AG04450 (cell line): Measurements from ENCODE around the gene MIS12. TPM values are rescaled to one million over a fixed set of nuclear protein-coding genes. Genes with fewer than 3 reads are reported as not detected.

Experiments used
- CTCF ChIA-PET: fragments of 300-600, 350-600 bp; formaldehyde crosslinking; extraction: SDS; loops from one replicate; lab custom pipeline; 2022; ENCODE audit warnings: antibody characterized with exemption, inconsistent platforms; lab: Charles Lee
- POLR2A ChIA-PET: fragments of 350-600 bp; formaldehyde crosslinking; extraction: SDS; loops from one replicate; lab custom pipeline; 2021; ENCODE audit warnings: antibody characterized with exemption, inconsistent platforms; lab: Yijun Ruan, JAX
- DNase-seq: peaks from one replicate; pipeline ENCODE4 v3.0.0-alpha.2; 2011; ENCODE audit warnings: low read depth, low spot score
- H3K27ac ChIP-seq: one replicate; pipeline ENCODE4 v1.5.1; 2012; ENCODE audit warnings: low read depth, low read length, control low read depth
- H3K27me3 ChIP-seq: one replicate; pipeline ENCODE4 v1.6.0; 2012; ENCODE audit warnings: low read length; ENCODE audit not compliant: control insufficient read depth, insufficient read depth
- H3K4me3 ChIP-seq: 2 replicates; pipeline ENCODE4 v1.5.1; 2011; ENCODE audit warnings: mild to moderate bottlenecking, low read depth, low read length, control low read depth
- H3K9me3 ChIP-seq: 2 replicates; pipeline ENCODE4 v1.5.1; 2012; ENCODE audit warnings: low read length; ENCODE audit not compliant: control insufficient read depth, insufficient read depth
- CTCF ChIP-seq: IDR thresholded peaks from 2 replicates; pipeline ENCODE4 v1.5.1; 2011; ENCODE audit warnings: low read depth, low read length, control low read depth, inconsistent platforms
- polyA plus RNA-seq: library from polyadenylated mRNA; depleted of rRNA; stranded (reverse); fragments of >200 nt; gene quantifications from 2 replicates; pipeline ENCODE4 v1.2.3, GENCODE V29; 2011

Gene MIS12
- polyA plus RNA-seq, 1 experiment, result 13.7 TPM

DNA sequence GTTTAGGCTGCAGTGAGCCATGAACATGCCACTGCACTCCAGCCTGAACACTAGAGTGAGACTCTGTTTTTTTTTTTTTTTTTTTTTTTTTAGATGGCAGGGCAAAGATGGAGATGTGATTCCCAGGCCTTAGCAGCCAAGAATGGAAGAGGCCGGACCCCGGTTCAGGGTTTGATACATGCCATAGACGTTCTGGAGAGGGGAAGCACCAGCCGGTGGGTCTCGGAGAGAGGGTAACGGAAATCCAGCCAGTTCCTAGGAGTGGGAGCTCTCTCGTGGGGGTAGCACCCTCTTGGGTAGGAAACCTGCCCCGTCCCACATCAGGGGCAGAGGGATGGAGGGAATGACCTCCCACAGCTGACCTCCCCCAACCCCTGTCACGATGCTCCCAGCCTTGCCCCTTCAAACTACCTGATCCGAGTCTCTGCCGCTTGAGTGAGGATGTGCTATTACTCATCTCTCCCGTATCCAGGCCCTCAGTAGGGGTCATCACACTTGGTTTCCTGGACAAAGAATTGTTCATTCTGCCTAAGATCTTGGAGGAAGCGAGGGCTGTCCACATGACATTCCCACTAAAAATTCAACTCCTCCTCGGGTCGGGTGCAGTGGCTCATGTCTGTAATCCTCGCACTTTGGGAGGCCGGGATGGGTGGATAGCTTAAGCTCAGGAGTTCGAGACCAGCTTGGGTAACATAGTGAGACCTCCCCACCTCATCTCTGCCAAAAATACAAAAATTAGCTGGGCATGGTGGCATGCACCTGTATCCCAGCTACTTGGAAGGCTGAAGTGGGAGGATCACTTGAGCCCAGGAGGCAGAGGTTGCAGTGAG lies 47.3 kb downstream of the MIS12 start:
- ChIA-PET CTCF (no interaction called here), POLR2A (no interaction called here)
- Histone ChIP-seq H3K27me3 (no peaks in the 10 kb centered on the region), H3K9me3 (no peaks in the 10 kb centered on the region; the same call in 1 of the 2 replicates), H3K4me3 (no peak overlapping the region), H3K27ac (no peak overlapping the region)
- DNase-seq, result no peak
- no peak for TF ChIP-seq CTCF

- no peak overlapping the region for H3K4me3 ChIP-seq
- no peaks in the 10 kb centered on the region for H3K27me3 ChIP-seq
- TF ChIP-seq CTCF, result no peak
- DNase-seq, result no peak
- ChIA-PET POLR2A (no interaction called here), CTCF (no interaction called here)
- no peaks in the 10 kb centered on the region; the same call in 1 of the 2 replicates for H3K9me3 ChIP-seq
- H3K27ac ChIP-seq, result no peak overlapping the region
These were observed 49.1 kb downstream of the MIS12 start for GRCh38 chr17:5535436-5535835.

DNA sequence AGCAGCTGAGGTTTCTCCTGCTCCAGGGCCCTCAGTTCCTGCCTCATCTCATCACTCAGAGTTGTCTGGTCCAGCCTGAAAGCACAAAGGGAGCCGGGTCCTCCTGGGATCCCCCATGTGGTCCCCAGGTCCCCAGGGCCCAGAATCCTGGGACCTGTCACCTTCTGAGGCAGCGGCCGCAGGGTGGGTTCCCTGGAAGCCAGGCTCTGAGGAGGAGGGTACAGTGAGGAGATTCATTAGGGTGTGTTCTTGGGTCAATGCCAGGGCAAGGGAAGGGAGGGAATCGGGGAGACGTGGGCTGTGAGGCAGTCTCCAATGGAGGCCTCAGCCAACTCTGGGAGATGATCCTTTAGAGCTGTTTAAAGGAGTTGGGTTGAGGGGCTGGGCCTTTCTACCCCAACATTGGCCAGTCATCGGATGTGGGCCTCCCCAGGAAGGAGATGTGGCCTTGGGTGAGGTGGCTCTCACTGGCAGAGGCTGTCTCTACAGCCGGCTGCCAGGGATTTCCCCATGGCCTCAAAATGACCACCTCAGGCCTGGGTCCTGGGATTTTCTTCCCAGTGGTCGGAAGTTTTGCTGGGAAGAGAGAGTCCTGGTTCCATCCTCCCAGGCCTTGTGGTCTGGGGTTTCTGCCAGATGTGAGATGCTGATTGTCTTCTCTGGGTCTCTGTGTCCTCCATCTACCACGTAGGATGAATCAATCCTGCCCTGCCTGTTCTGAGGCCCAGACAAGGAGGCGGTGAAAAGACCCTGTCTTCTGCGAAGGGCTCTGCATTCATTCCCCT lies 50.7 kb downstream of the MIS12 start:
- CTCF ChIA-PET, result no interaction called here
- Histone ChIP-seq H3K27me3 (no peaks in the 10 kb centered on the region), H3K27ac (no peak overlapping the region), H3K9me3 (no peaks in the 10 kb centered on the region; the same call in 1 of the 2 replicates), H3K4me3 (no peak overlapping the region)
- DNase-seq, result no peak
- POLR2A ChIA-PET, result no interaction called here
- no peak for TF ChIP-seq CTCF

DNA sequence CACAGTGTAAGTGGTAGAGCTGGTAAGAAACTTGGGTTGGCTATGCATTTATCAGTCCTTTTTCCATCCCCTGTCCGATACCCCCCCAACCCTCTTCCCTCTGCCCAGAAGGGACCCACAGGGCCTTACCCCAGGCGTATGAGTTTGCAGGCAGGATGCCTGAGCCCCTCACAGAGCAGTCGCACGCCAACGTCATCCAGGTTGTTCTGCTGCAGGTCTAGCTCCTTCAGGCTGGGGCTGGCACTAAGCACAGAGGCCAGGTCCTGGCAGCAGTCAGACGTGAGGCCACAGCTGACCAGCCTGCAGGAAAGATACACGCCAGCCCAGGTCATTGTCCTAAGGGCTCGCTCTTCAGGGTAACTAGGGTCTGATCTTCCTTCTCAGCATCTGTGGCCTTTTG lies 52.9 kb downstream of the MIS12 start:
- H3K27me3 ChIP-seq, result no peaks in the 10 kb centered on the region
- DNase-seq, result no peak
- no peak overlapping the region for H3K27ac ChIP-seq
- H3K4me3 ChIP-seq, result no peak overlapping the region
- no peak for TF ChIP-seq CTCF
- ChIA-PET CTCF (no interaction called here), POLR2A (no interaction called here)
- H3K9me3 ChIP-seq, result no peaks in the 10 kb centered on the region

- POLR2A ChIA-PET, result no interaction called here
- CTCF ChIA-PET, result interaction anchor here (0.5 kb wide), 1 partner anchor 965 kb away, joined by 3 read pairs; no protein-coding TSS in a partner anchor
These were observed 54.0 kb downstream of the MIS12 start for GRCh38 chr17:5540321-5540720.

More at GRCh38 chr17:5540321-5540720, 54.0 kb downstream of the MIS12 start:
- Histone ChIP-seq H3K27ac (no peak overlapping the region), H3K27me3 (no peaks in the 10 kb centered on the region), H3K4me3 (no peak overlapping the region), H3K9me3 (no peaks in the 10 kb centered on the region)
- no peak for DNase-seq
- no peak for TF ChIP-seq CTCF
